ENCODE results near the gene G6PC1. TPM values are rescaled to one million over a fixed set of nuclear protein-coding genes. Genes with fewer than 3 reads are reported as not detected.
"Not testable (repeated sequence)": the region's sequence is repeated elsewhere in the genome, so short reads cannot be mapped to it uniquely, and the experiment has no call there.

G6PC1 gene
- total RNA-seq, 4 donors from 2014 or later, result not detected

DNA sequence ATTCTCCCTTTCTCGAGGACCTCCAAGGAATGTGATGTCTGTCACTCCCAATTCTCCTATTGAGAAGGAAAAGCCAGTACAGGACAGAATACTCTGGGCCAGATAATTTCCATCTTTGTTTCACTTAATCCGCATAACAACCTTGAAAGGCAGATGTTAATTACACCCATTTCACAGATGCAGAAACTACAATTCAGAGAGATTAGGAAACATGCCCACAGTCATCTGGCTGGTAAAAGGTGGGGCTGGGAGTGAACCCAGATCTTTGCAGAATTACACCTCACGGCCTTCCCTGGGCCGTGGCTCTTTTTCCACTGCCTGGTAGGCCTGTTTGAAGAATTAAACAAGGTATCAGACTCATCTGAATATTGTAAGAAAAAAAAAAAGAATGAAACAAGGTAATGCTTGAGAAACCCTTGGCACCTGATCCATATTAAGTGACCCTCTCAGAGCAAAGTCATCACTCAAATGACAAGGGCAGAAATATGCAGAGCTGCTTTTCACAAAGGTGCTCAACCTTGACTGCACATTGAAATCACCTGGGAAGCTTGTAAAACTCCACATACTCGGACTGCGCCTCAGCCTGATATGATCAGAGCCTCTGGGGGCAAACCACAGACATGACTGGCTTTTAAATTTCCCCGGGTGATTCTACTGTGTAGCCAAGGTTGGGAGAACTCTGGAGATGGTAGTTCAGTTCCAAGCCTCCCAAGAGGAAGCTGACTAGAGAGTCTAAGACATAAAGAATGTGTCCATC, 16.6 kb upstream of the G6PC1 start:
- H3K4me1 ChIP-seq, result peaks cover 3 to 47% of the 10 kb centered on the region in 2 donors
- H3K4me3 ChIP-seq (replicated peaks in 1 of 3), result no peak overlapping the region
- intact Hi-C loops (cut with DNase I), result no loop called here
- peak overlapping the region in 1 of 3 donors; percentile 13 for H3K27ac ChIP-seq
- H3K9me3 ChIP-seq, result no peaks in the 10 kb centered on the region
- peak; percentile 45 to 49 for DNase-seq
- no peaks in the 10 kb centered on the region for H3K36me3 ChIP-seq
- TF ChIP-seq, protein P1, sequence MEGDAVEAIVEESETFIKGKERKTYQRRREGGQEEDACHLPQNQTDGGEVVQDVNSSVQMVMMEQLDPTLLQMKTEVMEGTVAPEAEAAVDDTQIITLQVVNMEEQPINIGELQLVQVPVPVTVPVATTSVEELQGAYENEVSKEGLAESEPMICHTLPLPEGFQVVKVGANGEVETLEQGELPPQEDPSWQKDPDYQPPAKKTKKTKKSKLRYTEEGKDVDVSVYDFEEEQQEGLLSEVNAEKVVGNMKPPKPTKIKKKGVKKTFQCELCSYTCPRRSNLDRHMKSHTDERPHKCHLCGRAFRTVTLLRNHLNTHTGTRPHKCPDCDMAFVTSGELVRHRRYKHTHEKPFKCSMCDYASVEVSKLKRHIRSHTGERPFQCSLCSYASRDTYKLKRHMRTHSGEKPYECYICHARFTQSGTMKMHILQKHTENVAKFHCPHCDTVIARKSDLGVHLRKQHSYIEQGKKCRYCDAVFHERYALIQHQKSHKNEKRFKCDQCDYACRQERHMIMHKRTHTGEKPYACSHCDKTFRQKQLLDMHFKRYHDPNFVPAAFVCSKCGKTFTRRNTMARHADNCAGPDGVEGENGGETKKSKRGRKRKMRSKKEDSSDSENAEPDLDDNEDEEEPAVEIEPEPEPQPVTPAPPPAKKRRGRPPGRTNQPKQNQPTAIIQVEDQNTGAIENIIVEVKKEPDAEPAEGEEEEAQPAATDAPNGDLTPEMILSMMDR (IDR thresholded peaks at IDR 0.05), result no peak
- TF ChIP-seq POLR2A (IDR thresholded peaks at IDR 0.05), result peak in 1 of 2 donors; percentile 25
- WGBS, 2 donors, result 52 to 71% methylated on average over 7 of the region's 7 CpGs
- no peaks in the 10 kb centered on the region for H3K27me3 ChIP-seq

GRCh38 chr17:42885806-42886205, 14.8 kb upstream of the G6PC1 start:
- H3K27ac ChIP-seq; H3K27me3 ChIP-seq; DNase-seq; H3K36me3 ChIP-seq; H3K4me3 ChIP-seq (replicated peaks in 1 of 3); H3K9me3 ChIP-seq; intact Hi-C loops (cut with DNase I): not testable (repeated sequence)
- WGBS, 2 donors, result 95 to 97% methylated on average over 3 of the region's 3 CpGs
- peaks cover 3 to 52% of the 10 kb centered on the region in 2 donors for H3K4me1 ChIP-seq

GRCh38 chr17:42886283-42887176, 14.1 kb upstream of the G6PC1 start:
- intact Hi-C loops (cut with DNase I), result no loop called here
- Histone ChIP-seq H3K36me3 (no peaks in the 10 kb centered on the region), H3K9me3 (no peaks in the 10 kb centered on the region), H3K27me3 (no peaks in the 10 kb centered on the region), H3K4me1 (peaks cover 11 to 60% of the 10 kb centered on the region in 2 donors), H3K4me3 (replicated peaks in 1 of 3) (no peak overlapping the region), H3K27ac (no peak overlapping the region)
- TF ChIP-seq, protein P1 (IDR thresholded peaks at IDR 0.05), result no peak
- TF ChIP-seq POLR2A (IDR thresholded peaks at IDR 0.05), result no peak
- no peak for DNase-seq
- 65 to 70% methylated on average over 13 to 15 of the region's 15 CpGs for WGBS, 2 donors

DNA sequence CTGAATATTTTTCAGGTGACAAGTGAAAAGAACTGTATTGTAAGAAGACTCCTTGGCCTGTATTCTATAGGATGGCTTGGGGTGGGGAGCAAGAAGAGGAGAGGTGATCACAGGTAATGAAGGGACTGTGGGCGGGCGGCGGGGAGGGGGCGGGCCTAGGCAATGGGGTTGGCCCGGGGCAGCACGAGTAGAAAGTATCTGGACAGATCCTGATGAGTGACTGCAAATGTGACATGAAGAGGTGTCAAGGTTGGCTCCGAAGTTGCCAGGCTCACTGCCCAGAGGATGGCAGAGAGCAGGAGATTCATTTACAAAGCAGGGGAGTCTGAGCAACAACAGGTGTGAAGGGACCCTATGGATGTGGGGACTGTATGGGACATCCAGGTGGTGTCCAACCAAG, 10.8 kb upstream of the G6PC1 start:
- H3K4me3 ChIP-seq (replicated peaks in 1 of 3), result no peak overlapping the region
- TF ChIP-seq, protein P1 (IDR thresholded peaks at IDR 0.05), result no peak
- TF ChIP-seq POLR2A (IDR thresholded peaks at IDR 0.05), result no peak

GRCh38 chr17:42891539-42892152, 9.0 kb upstream of the G6PC1 start:
- intact Hi-C loops (cut with DNase I), result no loop called here
- WGBS, 2 donors, result 58% methylated on average over 10 of the region's 10 CpGs
- peak; percentile 45 to 51 for DNase-seq

More for the DNA sequence above, 10.8 kb upstream of the G6PC1 start:
- Histone ChIP-seq H3K9me3 (no peaks in the 10 kb centered on the region), H3K36me3 (no peaks in the 10 kb centered on the region), H3K27ac (no peak overlapping the region), H3K4me1 (peaks cover 15 to 66% of the 10 kb centered on the region in 2 donors), H3K27me3 (no peaks in the 10 kb centered on the region)
- WGBS, 2 donors, result 94 to 96% methylated on average over 7 of the region's 7 CpGs
- no peak for DNase-seq
- intact Hi-C loops (cut with DNase I), result no loop called here

More at GRCh38 chr17:42891539-42892152, 9.0 kb upstream of the G6PC1 start:
- Histone ChIP-seq H3K27me3 (no peaks in the 10 kb centered on the region), H3K4me1 (peaks cover 15 to 66% of the 10 kb centered on the region in 2 donors), H3K9me3 (no peaks in the 10 kb centered on the region), H3K4me3 (replicated peaks in 1 of 3) (no peak overlapping the region), H3K36me3 (no peaks in the 10 kb centered on the region), H3K27ac (peak overlapping the region; percentile 19 to 80 (median 71))
- TF ChIP-seq, protein P1 (IDR thresholded peaks at IDR 0.05), result no peak
- no peak for TF ChIP-seq POLR2A (IDR thresholded peaks at IDR 0.05)

Measured in thyroid gland (tissue), 4 donors.